NAMALWA (cell line): Measurements from ENCODE around the gene PRKAB1.
A peak's percentile ranks its signal among the peaks of the same experiment; 100 is the strongest.
"Not testable (repeated sequence)": the region's sequence is repeated elsewhere in the genome, so short reads cannot be mapped to it uniquely, and the experiment has no call there.

ENCODE experiments used
- DNase-seq: peaks from one replicate; pipeline ENCODE4 v3.0.0-alpha.2; 2015; ENCODE audit warnings: low spot score

The PRKAB1 gene

DNA sequence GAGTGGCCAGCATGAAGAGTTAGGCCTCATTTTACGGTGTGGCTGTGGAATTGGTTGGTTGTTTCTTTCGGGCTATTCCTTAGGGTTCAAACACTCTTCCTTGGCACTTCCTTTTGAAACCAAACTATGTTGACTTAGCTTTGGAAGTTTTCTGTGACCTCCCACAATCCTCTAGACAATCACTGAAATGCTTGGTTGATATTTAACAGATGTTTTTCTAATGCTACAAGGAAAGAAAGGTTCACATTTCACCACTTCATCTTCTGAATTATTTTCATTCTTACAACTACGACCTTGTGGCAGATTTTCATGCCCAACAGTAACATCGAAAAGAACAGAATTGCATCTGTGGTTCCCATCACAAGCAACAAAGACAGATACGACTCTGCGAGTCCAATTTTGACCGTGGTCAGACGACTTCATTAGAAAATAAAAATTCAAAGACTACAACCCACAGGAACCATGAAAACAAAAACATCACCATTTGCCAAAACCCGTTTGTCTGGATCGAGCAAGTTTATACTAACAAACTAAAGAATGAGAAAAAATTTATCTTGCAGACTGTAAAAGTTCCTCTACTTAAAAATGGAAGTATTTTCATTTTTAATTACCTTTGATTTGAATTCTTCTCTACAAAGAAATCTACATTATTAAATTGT lies 16.9 kb downstream of the PRKAB1 start:
- no peak for DNase-seq

DNA sequence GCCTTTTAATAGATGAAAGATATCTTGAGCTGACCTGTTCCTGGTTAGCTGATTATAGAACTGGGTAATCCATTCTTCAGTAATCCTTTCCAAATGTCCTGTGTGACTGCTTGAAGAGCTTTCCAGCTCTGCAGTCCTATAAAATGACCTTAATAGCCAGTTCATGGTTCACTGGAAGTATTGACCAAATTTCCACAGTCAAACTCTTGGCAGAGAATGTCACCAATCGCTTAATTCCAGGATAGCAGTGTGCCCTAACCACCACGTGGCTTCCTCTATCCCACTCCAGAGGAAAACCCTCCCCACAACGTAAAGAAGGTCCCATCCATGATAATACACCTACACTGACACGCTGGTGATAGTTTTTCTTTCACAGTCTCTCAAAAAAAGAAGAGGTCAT lies 17.4 kb downstream of the PRKAB1 start:
- no peak for DNase-seq

DNA sequence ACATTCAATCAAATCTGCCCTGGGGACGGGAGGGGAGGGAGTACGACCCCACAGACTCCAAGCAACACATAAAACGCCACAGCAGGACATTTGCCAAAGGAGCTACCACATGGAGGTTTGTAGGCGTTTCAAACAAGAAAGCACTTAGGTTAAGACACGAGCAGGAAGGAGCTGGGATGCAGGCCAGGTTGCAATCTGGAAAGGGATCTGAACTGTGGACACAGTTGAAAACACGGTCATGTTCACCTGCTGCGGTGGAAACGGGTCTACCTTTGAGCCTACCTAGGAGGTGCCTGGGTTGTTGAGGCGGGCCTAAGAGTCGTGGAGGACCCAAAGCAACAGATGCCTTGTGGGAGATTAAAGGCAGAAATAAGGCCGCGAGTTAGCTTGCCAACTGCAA lies 18.4 kb downstream of the PRKAB1 start:
- no peak for DNase-seq

DNA sequence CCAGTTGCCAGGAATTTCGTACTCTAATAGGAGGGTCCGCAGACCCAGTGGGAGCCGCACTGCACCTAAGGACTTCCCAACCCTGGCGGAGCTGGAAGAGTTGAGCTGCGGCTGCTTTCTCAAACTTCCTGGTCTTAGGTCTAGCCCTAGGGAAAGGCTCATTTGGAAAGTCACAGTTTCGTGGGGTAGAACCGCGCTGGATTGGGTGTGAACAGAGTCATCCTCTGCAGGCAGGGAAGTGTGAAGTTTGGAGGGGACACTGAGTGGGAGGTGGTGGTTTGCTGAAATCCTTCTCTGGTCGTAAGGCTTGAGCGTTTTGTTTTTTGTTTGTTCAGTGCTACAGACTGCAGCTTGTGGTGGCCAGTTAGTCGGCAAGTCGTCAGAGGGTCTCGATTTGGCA lies 18.8 kb downstream of the PRKAB1 start:
- DNase-seq: no peak

DNA sequence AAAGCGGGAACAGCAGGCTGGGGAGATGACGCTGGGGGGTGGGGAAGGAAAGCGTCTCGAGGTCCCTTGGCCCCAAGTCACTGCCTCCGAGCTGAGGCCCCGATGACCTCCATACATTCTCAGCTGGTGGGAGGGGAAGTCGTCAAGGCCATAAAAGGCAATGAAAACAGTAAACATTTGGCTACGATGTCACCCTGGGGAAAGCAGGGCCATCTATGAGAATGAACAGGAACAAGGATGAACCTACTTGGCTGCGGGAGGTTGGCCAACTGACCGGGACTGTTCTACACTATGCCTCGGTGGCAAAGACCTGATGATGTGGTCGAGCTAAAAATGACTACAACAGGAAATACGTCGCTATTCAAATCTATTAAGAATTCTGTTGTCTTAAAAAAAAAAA lies 19.5 kb downstream of the PRKAB1 start:
- DNase-seq: no peak

DNA sequence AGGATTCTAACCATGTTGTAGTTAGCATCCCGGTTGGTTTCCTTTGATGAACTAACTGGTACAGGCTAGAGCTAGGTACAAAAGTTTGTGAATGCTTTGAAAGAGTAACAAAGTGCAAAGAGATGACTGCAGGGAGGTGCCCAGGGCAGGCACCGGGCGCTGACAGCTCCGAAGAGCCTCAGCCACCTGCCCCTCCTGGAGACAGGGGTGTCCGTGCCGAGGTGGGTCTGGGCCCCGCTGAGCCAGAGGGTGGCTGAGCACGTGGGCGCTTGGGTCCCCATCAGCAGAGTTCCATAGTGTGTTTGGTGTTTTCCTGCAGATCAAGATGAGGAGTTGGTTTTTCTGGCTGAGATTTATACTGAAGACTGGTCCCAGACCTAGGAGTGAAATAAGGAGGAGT lies 19.9 kb downstream of the PRKAB1 start:
- DNase-seq: no peak

DNA sequence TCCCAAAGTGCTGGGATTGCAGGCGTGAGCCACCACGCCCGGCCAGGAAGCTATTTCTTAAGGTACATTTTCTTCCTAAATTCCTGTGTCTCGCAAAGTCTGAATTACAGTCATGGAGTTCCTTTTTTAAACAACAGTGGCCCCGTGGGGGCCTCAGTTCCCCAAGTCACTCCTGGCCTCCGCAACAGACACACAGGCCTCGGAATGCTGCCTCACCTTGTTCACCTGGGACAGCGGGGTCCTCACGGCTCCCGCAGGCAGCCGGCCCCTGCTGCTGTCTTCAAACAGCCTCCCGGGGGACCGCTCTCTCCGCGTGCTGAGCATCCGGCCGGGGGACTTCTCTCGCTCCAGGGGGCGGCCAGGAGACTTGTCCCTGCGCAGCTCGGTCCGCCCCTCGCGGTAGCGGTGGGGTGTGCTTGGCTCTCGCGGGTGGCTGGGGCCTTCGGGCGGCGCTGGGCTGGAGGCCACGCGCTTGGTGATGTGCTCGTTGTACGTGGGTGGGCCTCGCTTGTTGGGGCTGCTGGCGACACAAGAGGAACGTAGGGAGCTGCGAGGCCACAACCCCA lies 22.1 kb downstream of the PRKAB1 start:
- no peak for DNase-seq

DNA sequence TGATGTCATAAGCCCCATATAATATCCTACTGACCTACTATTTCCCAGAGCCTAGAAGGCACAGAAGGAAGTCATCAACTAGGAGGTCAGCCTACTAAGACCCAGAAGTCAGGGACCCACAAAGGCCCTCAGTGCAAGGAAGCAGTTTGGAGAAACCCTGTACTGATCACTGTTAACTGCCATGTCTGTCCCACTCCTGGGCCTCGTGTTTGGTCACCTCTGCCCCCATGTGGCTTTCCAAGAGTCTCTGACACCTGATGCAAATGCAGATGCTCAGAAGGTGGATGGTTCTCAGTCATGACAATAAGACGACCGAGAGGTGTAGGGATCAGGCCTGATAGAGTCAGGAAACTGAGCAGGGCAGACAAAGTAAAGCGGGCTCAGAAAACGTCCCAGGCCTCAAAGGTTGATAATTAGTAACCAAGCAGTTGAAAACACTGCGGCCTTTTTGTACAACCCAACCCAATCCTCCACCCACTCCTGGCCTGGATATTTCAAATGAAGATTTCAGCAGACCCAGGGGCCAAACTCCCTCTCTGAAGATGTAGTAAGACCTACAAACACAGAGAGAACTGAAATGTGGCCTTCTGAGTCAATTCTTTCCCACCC lies 23.4 kb downstream of the PRKAB1 start:
- DNase-seq: no peak

DNA sequence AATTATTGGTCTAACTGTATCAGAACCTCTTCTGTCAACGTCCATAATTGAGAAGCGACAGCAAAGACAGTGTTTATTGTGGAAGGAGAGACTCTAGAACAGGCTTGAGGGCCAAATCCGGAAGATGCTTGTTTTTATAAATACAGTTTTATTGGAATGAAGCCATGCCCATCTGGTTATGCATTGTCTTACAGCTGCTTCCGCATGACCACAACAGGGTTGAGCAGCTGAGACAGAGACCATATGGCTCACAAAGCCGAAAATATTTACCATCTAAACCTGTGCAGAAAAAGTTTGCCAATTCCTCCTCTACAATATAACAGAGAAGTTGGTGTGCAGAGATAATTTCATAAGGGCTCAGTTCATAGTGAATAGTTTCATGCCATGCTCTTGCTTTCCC lies 24.5 kb downstream of the PRKAB1 start:
- no peak for DNase-seq

DNA sequence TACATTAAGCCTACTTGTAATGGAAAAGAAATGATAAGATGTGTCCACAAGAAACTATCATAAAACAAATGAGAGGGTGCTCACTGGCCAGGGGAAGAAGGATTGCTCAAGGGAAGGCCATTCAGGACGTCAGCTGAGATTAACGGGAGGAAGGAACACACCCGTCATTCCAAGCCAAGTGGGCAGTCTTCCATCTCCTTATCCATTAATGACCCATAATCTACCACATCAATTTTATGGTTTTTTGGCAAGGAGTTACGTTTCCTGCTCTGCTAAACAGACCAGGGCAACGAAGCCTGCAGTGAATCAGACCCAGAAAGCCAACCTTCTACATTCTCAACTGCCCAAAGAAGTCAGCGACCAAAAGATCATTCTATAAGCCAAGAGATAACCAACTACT lies 25.1 kb downstream of the PRKAB1 start:
- no peak for DNase-seq

DNA sequence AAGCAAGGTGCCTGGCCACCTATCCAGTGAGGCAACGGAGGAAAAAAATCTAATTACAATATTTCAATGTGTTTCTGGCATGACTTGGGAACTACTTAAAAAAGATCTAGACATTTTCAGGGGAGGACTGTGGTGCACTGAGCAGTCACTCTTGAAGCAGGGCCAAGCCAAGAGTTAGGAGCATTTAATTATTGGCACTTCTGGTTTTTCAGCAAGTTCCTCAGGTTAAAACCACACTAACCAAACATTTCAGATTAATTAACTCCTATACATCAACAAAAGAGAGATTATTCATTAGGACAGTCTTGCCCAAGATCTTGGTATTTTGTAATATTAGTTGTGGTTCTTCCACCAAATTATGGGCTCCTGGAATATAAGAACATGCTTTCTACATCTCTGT lies 25.6 kb downstream of the PRKAB1 start:
- no peak for DNase-seq

DNA sequence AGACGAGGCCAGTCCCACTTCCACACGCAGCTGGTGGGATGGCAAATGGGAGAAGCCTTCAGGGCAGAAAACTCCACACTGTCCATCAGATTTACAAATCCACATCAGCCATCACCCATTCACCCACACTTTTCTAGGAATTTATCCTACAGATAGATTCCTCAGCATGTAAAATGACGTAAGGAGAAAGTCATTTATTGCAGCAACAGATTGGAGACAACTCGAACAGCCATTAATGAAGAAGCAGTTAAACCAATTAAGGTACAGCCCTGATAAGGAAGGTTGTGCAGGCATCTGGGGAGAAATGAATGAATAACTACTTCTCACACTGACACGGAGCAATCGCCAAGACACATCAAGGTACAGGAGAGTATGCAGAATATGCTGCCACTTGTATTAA lies 26.2 kb downstream of the PRKAB1 start:
- DNase-seq: no peak

DNA sequence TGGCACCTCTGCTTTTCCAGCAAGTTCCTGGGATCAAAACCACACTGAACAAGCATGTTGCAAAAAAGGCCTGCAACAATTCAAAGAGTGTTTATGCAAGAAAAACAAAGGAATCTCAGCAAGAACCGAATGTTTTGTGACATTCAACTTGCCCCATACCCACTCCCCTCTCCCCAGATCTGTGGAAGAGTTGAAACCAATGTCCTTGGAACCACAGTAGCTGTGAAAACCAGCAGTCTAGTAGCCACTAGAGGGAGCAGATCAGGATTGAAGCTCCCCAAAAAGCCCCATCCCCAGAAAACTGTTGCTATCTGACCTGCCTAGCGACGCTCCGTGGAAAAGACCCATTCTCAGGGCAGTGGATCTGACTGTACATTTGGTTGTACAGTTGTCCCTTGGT lies 27.1 kb downstream of the PRKAB1 start:
- peak; percentile 16 for DNase-seq

DNA sequence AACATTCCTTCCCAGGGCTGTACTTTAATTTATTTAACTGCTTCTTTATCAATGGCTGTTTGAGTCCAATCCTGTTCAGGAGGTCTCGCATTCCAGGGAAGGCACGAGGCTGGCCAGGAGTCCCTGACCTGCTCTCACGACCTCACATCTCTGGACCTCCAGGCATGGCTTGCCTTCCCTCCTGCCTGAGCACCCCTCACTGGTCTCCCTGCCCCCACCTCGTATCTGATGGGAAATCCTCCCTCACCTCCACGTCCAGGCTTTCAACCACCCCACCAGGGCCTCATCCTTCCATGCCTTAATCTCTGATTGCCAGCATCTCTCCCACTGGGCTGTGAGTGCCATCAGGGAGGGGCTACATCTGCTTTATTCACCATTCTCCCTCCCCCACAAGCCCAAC lies 29.0 kb downstream of the PRKAB1 start:
- DNase-seq: no peak

DNA sequence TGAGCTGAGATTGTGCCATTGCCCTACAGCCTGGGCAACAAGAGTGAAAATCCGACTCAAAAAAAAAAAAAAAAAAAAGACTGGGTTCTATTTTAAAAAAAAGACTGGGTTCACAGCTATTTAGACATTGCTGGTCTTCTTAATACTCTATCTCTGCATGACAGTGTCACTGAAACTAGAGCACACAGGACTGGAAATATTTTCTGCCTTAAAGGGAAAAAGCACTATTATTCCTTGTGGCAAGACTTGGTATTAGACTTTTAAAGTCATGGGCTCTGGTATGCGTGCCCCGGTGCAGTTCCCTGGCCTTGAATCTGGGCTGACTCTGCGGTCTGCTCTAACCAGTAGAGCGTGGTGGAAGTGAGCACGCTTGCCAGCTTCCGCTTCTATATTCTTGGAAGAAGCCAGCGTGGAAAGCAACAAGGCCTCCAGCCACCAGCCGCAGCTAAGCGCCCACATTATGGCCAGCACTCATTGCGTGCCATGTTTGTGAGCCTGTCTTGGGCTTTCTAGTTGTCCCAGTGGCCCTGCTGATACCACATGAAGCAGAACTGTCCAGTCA lies 31.3 kb downstream of the PRKAB1 start:
- DNase-seq: no peak

DNA sequence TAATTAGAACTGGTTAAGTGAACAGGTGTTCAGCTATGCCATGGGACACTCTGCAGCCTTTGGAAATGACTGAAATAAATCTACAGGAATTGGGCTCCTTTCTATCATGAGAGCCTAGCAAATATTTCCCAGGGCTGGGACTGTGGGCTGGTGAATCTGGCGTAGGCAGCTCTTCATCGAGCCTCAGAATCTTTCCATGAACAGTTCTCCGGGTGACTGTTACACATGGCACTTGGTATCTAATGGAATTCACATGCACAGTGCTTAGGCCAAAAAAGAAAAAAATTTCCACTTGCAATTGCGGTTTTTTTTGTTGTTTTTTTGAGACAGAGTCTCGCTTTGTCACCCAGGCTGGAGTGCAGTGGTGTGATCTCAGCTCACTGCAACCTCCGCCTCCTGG lies 32.1 kb downstream of the PRKAB1 start:
- no peak for DNase-seq

DNA sequence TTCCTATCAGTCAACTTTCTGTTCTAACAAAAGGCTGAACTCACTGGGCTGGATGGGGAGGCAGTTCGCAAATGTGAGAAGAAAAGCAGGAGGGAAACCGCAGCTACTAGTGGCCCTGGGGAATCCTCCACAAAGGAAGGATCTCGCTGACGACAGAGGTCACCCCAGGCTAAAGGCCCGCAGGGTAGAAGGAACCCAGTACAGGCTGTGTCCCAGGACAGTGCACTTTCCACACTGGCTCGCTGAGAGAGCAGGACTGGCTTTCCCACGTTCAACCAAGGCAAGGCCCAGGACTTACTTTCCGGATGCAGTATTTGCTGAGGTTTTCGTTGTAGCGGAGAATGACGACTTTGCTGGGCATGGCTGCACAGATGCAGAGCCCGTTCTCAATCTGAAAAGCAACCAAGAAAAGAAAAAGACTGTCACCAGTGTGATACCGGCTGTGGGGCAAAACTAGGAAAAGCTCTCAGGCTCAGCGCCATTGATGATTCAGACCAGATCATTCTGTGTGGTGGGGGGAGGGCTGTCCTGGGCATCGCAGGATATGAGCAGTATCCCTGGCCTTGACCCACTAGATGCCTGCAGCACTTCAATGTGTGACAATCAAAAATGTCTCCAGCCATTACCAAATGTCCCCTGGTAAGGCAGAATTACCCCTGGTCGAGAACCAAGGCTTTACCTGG lies 36.3 kb downstream of the PRKAB1 start:
- DNase-seq: no peak

DNA sequence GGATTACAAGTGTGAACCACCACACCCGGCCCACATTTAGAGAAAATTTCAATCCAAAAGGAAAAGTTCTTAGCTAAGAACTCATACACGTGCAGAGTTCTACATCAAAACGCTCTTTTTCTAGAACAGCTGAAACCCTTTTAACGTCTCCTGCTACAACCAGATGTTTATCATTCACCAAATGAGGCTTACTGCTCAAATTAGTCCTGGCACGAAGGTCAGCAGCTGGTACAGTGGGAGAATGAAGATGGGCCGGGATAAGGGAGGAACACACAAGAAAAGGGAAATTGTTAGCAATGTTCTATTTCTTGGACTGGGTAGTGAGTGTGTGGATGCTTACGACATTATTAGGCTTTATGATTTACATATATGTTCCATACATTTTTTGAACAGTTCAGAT lies 37.2 kb downstream of the PRKAB1 start:
- DNase-seq: no peak

DNA sequence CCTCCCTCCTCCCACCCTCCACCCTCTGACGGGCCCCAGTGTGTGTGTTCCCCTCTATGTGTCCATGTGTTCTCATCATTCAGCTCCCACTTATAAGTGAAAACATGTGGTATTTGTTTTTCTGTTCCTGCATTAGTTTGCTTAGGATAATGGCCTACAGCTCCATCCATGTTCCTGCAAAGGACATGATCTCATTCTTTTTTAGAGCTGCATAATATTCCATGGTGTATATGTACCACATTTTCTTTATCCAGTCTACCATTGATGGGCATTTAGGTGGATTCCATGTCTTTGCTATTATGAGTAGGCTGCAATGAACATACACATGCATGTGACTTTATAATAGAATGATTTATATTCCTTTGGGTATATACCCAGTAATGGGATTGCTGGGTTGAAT lies 38.5 kb downstream of the PRKAB1 start:
- not testable (repeated sequence) for DNase-seq

DNA sequence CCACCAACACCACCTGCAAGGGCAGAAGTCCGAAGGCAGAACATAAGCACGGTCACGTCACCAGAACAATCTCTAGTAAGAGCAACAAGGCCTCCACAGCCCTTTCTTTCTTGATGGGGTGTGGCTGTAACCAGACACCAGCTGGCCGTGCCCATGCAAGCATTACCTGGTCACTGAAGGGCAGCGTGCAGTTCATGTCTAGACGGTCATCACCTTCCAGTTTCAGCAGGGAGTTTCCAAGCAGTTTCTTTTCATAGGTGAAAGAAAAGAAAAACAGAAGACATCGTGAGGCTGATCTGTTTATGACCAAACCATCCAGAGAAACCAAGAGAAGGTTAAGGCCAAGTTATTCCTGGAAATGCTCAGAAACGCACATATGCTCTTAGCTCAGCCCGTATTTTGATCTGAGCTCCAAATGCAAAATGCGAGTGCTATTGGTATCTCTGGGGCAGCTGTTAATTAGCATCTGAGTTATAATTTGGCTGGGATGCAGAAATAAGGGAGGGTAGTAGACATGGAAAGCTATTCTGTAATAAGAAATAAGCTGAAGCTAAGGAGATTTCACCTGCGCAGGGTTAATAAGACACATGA lies 42.5 kb downstream of the PRKAB1 start:
- no peak for DNase-seq

DNA sequence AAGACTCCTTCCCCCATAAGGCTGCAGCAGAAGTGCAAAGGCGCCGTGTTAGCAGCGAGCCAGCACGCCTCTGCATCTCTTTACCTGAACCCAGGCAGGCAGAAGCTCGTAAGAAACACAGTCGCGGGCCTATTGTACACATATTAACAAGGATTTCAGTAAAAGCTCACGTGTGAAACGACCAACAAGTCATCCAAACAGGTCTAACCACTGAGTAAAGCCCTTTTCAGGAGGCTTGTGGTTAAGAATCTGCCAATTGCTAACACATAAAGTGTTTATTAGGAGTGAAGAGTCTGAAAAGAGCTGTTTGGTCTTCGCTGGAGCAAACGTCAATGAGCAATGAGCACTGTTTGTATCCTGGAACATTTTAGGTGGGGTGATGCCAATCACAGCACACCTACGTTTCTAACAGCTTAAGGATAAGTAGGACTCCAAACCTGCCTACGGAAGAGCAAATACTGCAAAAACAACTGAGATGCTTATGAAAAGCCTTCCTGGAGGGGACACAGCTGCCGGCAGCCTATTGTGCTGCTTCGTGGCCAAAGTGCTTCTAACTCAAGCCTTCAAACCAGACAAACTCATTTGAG lies 43.1 kb downstream of the PRKAB1 start:
- no peak for DNase-seq

DNA sequence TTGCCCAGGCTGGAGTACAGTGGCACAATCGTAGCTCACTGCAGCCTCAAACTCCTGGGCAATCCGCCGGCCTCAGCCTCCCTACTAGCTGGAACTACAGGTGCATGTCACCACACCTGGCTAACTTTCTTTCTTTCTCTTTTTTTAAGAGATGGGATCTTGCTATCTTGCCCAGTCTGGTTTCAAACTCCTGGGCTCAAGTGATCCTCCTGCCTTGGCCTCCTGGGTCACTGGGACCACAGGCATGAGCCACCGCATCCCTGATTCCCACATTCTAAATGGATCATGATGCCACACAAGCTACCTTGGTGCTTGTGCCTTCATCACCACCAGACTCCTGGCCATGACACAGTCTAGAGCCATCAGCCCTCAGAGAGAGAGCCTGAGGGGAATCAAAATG lies 43.8 kb downstream of the PRKAB1 start:
- no peak for DNase-seq
